Lower lobe of right lung (tissue), 2 donors: ENCODE results near the gene ODAM. TPM values are rescaled to one million over a fixed set of nuclear protein-coding genes. Genes with fewer than 3 reads are reported as not detected.

Source experiments
- ATAC-seq, 2 donors: fragments of 200-7000 bp; cut with Tn5 transposase; one replicate each; pipeline ENCODE4 v1.9.1; 2020 to 2022; ENCODE audit warnings: mild to moderate bottlenecking in 2 of 2, moderate library complexity in 2 of 2
- DNase-seq: peaks from one replicate; pipeline ENCODE4 v3.0.0-alpha.2; 2020
- H3K27ac ChIP-seq: fragments of 200-600 bp; one replicate; pipeline ENCODE4 v1.8.0; 2022
- H3K27me3 ChIP-seq: fragments of 200-600 bp; one replicate; pipeline ENCODE4 v1.8.0; 2022; ENCODE audit warnings: low read depth
- H3K36me3 ChIP-seq: fragments of 200-600 bp; one replicate; pipeline ENCODE4 v1.8.0; 2022; ENCODE audit warnings: mild to moderate bottlenecking
- H3K4me1 ChIP-seq: fragments of 200-600 bp; one replicate; pipeline ENCODE4 v1.8.0; 2022
- H3K4me3 ChIP-seq: fragments of 200-600 bp; one replicate; pipeline ENCODE4 v1.8.0; 2022; ENCODE audit warnings: mild to moderate bottlenecking
- H3K9me3 ChIP-seq: fragments of 200-600 bp; one replicate; pipeline ENCODE4 v1.8.0; 2022
- CTCF ChIP-seq: fragments of 200-600 bp; IDR thresholded peaks from one replicate; pipeline ENCODE4 v1.8.0; 2022; ENCODE audit warnings: antibody characterized with exemption, mild to moderate bottlenecking
- intact Hi-C: fragments of 100-400 bp; cut with DNase I; formaldehyde crosslinking; loops from one replicate; pipeline ENCODE4 v1.11.0; 2022
- total RNA-seq: library from RNA; stranded (reverse); fragmentation: NEBNext Ultra II Directional; extraction: Animal tissue kit (Norgen Biotek cat#: 25700); gene quantifications from one replicate; pipeline ENCODE4 v1.2.1, GENCODE V29; 2021
- donor health status: DM: no; HTN: yes; CAD: no; lungs with severe emphysema.

Gene ODAM
- total RNA-seq, 1 donor from 2014 or later: 2.6 TPM

- H3K4me1 ChIP-seq: no peaks in the 10 kb centered on the region
- intact Hi-C loops: no loop called here
Observed at GRCh38 chr4:70177090-70177489, 18.4 kb upstream of the ODAM start.

GRCh38 chr4:70178075-70178660 lies 17.4 kb upstream of the ODAM start:
- Histone ChIP-seq H3K36me3 (no peaks in the 10 kb centered on the region), H3K27me3 (no peaks in the 10 kb centered on the region), H3K9me3 (no peaks in the 10 kb centered on the region), H3K4me3 (no peak overlapping the region), H3K4me1 (no peaks in the 10 kb centered on the region), H3K27ac (no peak overlapping the region)
- intact Hi-C loops: no loop called here
- DNase-seq (no peak), ATAC-seq (no peak)
- no peak for TF ChIP-seq CTCF

More at GRCh38 chr4:70177090-70177489, 18.4 kb upstream of the ODAM start:
- no peaks in the 10 kb centered on the region for H3K9me3 ChIP-seq
- no peak for DNase-seq
- H3K27me3 ChIP-seq: no peaks in the 10 kb centered on the region
- no peak overlapping the region for H3K27ac ChIP-seq
- no peak for TF ChIP-seq CTCF
- no peak overlapping the region for H3K4me3 ChIP-seq
- ATAC-seq: no peak
- H3K36me3 ChIP-seq: no peaks in the 10 kb centered on the region

GRCh38 chr4:70179811-70180210 lies 15.7 kb upstream of the ODAM start:
- H3K27me3 ChIP-seq: no peaks in the 10 kb centered on the region
- intact Hi-C loops: no loop called here
- no peak for ATAC-seq
- DNase-seq: no peak
- TF ChIP-seq CTCF: no peak
- no peaks in the 10 kb centered on the region for H3K36me3 ChIP-seq
- H3K4me1 ChIP-seq: no peaks in the 10 kb centered on the region
- no peaks in the 10 kb centered on the region for H3K9me3 ChIP-seq
- H3K4me3 ChIP-seq: no peak overlapping the region
- no peak overlapping the region for H3K27ac ChIP-seq

- H3K27me3 ChIP-seq: no peaks in the 10 kb centered on the region
- no peaks in the 10 kb centered on the region for H3K9me3 ChIP-seq
- no peak for DNase-seq
- no peak for ATAC-seq
- no peaks in the 10 kb centered on the region for H3K4me1 ChIP-seq
- intact Hi-C loops: no loop called here
- H3K36me3 ChIP-seq: no peaks in the 10 kb centered on the region
- no peak for TF ChIP-seq CTCF
- no peak overlapping the region for H3K4me3 ChIP-seq
- H3K27ac ChIP-seq: no peak overlapping the region
Observed at GRCh38 chr4:70181864-70182263, 13.7 kb upstream of the ODAM start.

- DNase-seq (no peak), ATAC-seq (no peak)
- Histone ChIP-seq H3K27me3 (no peaks in the 10 kb centered on the region), H3K9me3 (no peaks in the 10 kb centered on the region), H3K36me3 (no peaks in the 10 kb centered on the region), H3K4me3 (no peak overlapping the region), H3K4me1 (no peaks in the 10 kb centered on the region), H3K27ac (no peak overlapping the region)
- TF ChIP-seq CTCF: no peak
- intact Hi-C loops: no loop called here
Observed at GRCh38 chr4:70182517-70183167, 12.9 kb upstream of the ODAM start.
